ENCODE data around the gene CUEDC1.

Gene CUEDC1

GRCh38 chr17:57955183-57955931 is at the start of gene CUEDC1:
Gene CUEDC1, minus strand, starts transcription at chr17:57955412. Its CDS starts 69,848 bp downstream, at chr17:57885564.
- DNase-seq (ENCODE audit: low read depth) = no peak

- DNase-seq (ENCODE audit: low read depth) = no peak
Observed at GRCh38 chr17:58004060-58004459, 48.8 kb upstream of the CUEDC1 start.

- no peak for DNase-seq (ENCODE audit: low read depth)
Observed at GRCh38 chr17:58002973-58003372, 47.8 kb upstream of the CUEDC1 start.

- no peak for DNase-seq (ENCODE audit: low read depth)
Observed at GRCh38 chr17:58002154-58002948, 47.1 kb upstream of the CUEDC1 start.

- DNase-seq (ENCODE audit: low read depth) = no peak
Observed at GRCh38 chr17:58001461-58002124, 46.4 kb upstream of the CUEDC1 start.

- DNase-seq (ENCODE audit: low read depth) = no peak
Observed at GRCh38 chr17:57999496-58000017, 44.3 kb upstream of the CUEDC1 start.

GRCh38 chr17:57999010-57999495 is 43.8 kb upstream of the CUEDC1 start:
- DNase-seq (ENCODE audit: low read depth) = no peak

- no peak for DNase-seq (ENCODE audit: low read depth)
Observed at GRCh38 chr17:57997085-57997809, 42.0 kb upstream of the CUEDC1 start.

- no peak for DNase-seq (ENCODE audit: low read depth)
Observed at GRCh38 chr17:57995076-57995956, 40.1 kb upstream of the CUEDC1 start.

- DNase-seq (ENCODE audit: low read depth) = no peak
Observed at GRCh38 chr17:57994436-57994835, 39.2 kb upstream of the CUEDC1 start.

GRCh38 chr17:57993471-57994365 is 38.5 kb upstream of the CUEDC1 start:
- no peak for DNase-seq (ENCODE audit: low read depth)

GRCh38 chr17:57991537-57991936 is 36.3 kb upstream of the CUEDC1 start:
- no peak for DNase-seq (ENCODE audit: low read depth)

- DNase-seq (ENCODE audit: low read depth) = no peak
Observed at GRCh38 chr17:57990037-57990436, 34.8 kb upstream of the CUEDC1 start.

- no peak for DNase-seq (ENCODE audit: low read depth)
Observed at GRCh38 chr17:57988301-57989250, 33.4 kb upstream of the CUEDC1 start.

GRCh38 chr17:57987581-57988300 is 32.5 kb upstream of the CUEDC1 start, which contains the start of gene VEZF1:
Gene VEZF1, minus strand, starts transcription at chr17:57988254. Its CDS starts 143 bp downstream, at chr17:57988111.
- no peak for DNase-seq (ENCODE audit: low read depth)

- peak; percentile 60 for DNase-seq (ENCODE audit: low read depth)
Observed at GRCh38 chr17:57986841-57987580, 31.8 kb upstream of the CUEDC1 start.

- no peak for DNase-seq (ENCODE audit: low read depth)
Observed at GRCh38 chr17:57985675-57985974, 30.4 kb upstream of the CUEDC1 start.

Data from non-pigmented ciliary epithelial cell (primary cell).